Pulmonary artery endothelial cell (primary cell): ENCODE results near the gene STIM2. TPM values are rescaled to one million over a fixed set of nuclear protein-coding genes. Genes with fewer than 3 reads are reported as not detected.

Source experiments
- DNase-seq: peaks from one replicate; pipeline ENCODE4 v3.0.0-alpha.2; 2011; ENCODE audit warnings: low read depth, low spot score
- total RNA-seq: library from RNA; depleted of rRNA; stranded (reverse); fragments of >200 nt; gene quantifications from 2 replicates; pipeline ENCODE4 v1.2.3, GENCODE V29; 2014

Gene STIM2
- total RNA-seq, 1 donor from 2014 or later, result 8.9 TPM

GRCh38 chr4:26837993-26838842 lies 22.4 kb upstream of the STIM2 start:
- DNase-seq, result no peak

- no peak for DNase-seq
Observed at GRCh38 chr4:26839016-26839415, 21.6 kb upstream of the STIM2 start.

GRCh38 chr4:26839534-26839951 lies 21.1 kb upstream of the STIM2 start:
- DNase-seq, result no peak

GRCh38 chr4:26840786-26841185 lies 19.9 kb upstream of the STIM2 start:
- no peak for DNase-seq

GRCh38 chr4:26842911-26843310 lies 17.7 kb upstream of the STIM2 start:
- DNase-seq, result no peak

GRCh38 chr4:26850528-26850927 lies 10.1 kb upstream of the STIM2 start:
- no peak for DNase-seq

GRCh38 chr4:26851129-26851528 lies 9.5 kb upstream of the STIM2 start:
- DNase-seq, result no peak

- no peak for DNase-seq
Observed at GRCh38 chr4:26854701-26855100, 5.9 kb upstream of the STIM2 start.

- no peak for DNase-seq
Observed at GRCh38 chr4:26856906-26857277, 3.7 kb upstream of the STIM2 start.

GRCh38 chr4:26857278-26858034 lies 3.2 kb upstream of the STIM2 start:
- DNase-seq, result peak; percentile 32

GRCh38 chr4:26858035-26858918 lies 2.4 kb upstream of the STIM2 start:
- DNase-seq, result no peak

GRCh38 chr4:26858947-26859401 lies 1.7 kb upstream of the STIM2 start:
- DNase-seq, result no peak

- DNase-seq, result no peak
Observed at GRCh38 chr4:26859762-26860156, 882 bp upstream of the STIM2 start.

GRCh38 chr4:26860922-26861433 lies 337 bp downstream of the STIM2 start:
- no peak for DNase-seq

- DNase-seq, result no peak
Observed at GRCh38 chr4:26861434-26862186, 969 bp downstream of the STIM2 start.

GRCh38 chr4:26862381-26862915 lies 1.8 kb downstream of the STIM2 start:
- DNase-seq, result no peak

- no peak for DNase-seq
Observed at GRCh38 chr4:26863512-26863911, 2.9 kb downstream of the STIM2 start.

- DNase-seq, result no peak
Observed at GRCh38 chr4:26864899-26865298, 4.3 kb downstream of the STIM2 start.

GRCh38 chr4:26866203-26866602 lies 5.6 kb downstream of the STIM2 start:
- no peak for DNase-seq

GRCh38 chr4:26866781-26867180 lies 6.1 kb downstream of the STIM2 start:
- no peak for DNase-seq
